SK-N-SH (cell line): ENCODE data around the gene CRYBG1. TPM values are rescaled to one million over a fixed set of nuclear protein-coding genes. Genes with fewer than 3 reads are reported as not detected.
A peak's percentile ranks its signal among the peaks of the same experiment; 100 is the strongest.

Experiments used
- CTCF ChIA-PET: fragments of 300-600, 350-600 bp; formaldehyde crosslinking; extraction: SDS; loops from one replicate; lab custom pipeline; 2021; lab: Yijun Ruan, JAX
- POLR2A ChIA-PET: fragments of 350-600 bp; sonication (Branson Sonifier 250); formaldehyde crosslinking; extraction: SDS; loops from one replicate; lab custom pipeline; 2020; ENCODE audit warnings: antibody characterized with exemption, inconsistent platforms; lab: Yijun Ruan, JAX
- DNase-seq: peaks from one replicate; pipeline ENCODE4 v3.0.0; 2012
- H2AFZ ChIP-seq: fragments of 200-600 bp; sonication (generic); 2 replicates; pipeline ENCODE4 v1.8.1; 2016; ENCODE audit warnings: antibody characterized with exemption, mild to moderate bottlenecking, low read depth
- H3F3A ChIP-seq: fragments of 200-600 bp; sonication (generic); replicated peaks from 2 replicates; pipeline ENCODE3; 2016; ENCODE audit warnings: antibody characterized with exemption, mild to moderate bottlenecking; ENCODE audit not compliant: insufficient read depth
- H3K27ac ChIP-seq, 2 experiments: fragments of 200-500 bp in 1 of 2; fragments of 200-600 bp in 1 of 2; sonication (Bioruptor generic) in 1 of 2; sonication (generic), shearing (Covaris generic) in 1 of 2; 2 replicates each; pipeline versions ENCODE4 v1.5.1 to v1.6.1; 2014 to 2016; ENCODE audit warnings: low read depth in 2 of 2, inconsistent platforms in 1 of 2, low read length in 1 of 2, mild to moderate bottlenecking in 1 of 2, mixed read lengths in 1 of 2
- H3K27me3 ChIP-seq: fragments of 200-600 bp; sonication (generic), shearing (Covaris generic); 2 replicates; pipeline ENCODE4 v1.6.1; 2016; ENCODE audit warnings: mixed run types; ENCODE audit not compliant: insufficient read depth
- H3K36me3 ChIP-seq, 2 experiments: fragments of 200-500 bp in 1 of 2; fragments of 200-600 bp in 1 of 2; sonication (Bioruptor generic) in 1 of 2; sonication (generic) in 1 of 2; replicated peaks in 1 of 2; 2 replicates each; pipeline versions ENCODE3 to v1.5.1; 2014 to 2016; ENCODE audit warnings: low read length in 1 of 2, mild to moderate bottlenecking in 1 of 2; ENCODE audit not compliant: insufficient read depth in 2 of 2, control insufficient read depth in 1 of 2
- H3K4me1 ChIP-seq, 2 experiments: fragments of 200-500 bp in 1 of 2; fragments of 200-600 bp in 1 of 2; sonication (Bioruptor generic) in 1 of 2; sonication (generic), shearing (Covaris generic) in 1 of 2; 2 replicates each; pipeline versions ENCODE4 v1.5.1 to v1.6.1; 2014 to 2016; ENCODE audit warnings: low read depth in 1 of 2, low read length in 1 of 2, mixed run types in 1 of 2; ENCODE audit not compliant: insufficient read depth in 2 of 2, control insufficient read depth in 1 of 2
- H3K4me2 ChIP-seq: fragments of 200-600 bp; sonication (generic), shearing (Covaris generic); 2 replicates; pipeline ENCODE4 v1.6.1; 2017; ENCODE audit warnings: mixed run types
- H3K4me3 ChIP-seq, 2 experiments: fragments of 200-500 bp in 1 of 2; fragments of 200-600 bp in 1 of 2; sonication (Bioruptor generic) in 1 of 2; sonication (generic), shearing (Covaris generic) in 1 of 2; 2 replicates each; pipeline versions ENCODE4 v1.5.1 to v1.8.1; 2014 to 2016; ENCODE audit warnings: low read depth in 2 of 2, inconsistent platforms in 1 of 2, low read length in 1 of 2, mild to moderate bottlenecking in 1 of 2, mixed read lengths in 1 of 2, moderate library complexity in 1 of 2
- H3K79me2 ChIP-seq: fragments of 200-600 bp; sonication (generic); 2 replicates; pipeline ENCODE4 v1.8.1; 2017; ENCODE audit warnings: mild to moderate bottlenecking; ENCODE audit not compliant: insufficient read depth
- H3K9ac ChIP-seq: fragments of 200-600 bp; sonication (generic); 2 replicates; pipeline ENCODE4 v1.6.1; 2017; ENCODE audit warnings: mixed run types
- H3K9me2 ChIP-seq: fragments of 200-600 bp; sonication (generic); 2 replicates; pipeline ENCODE4 v1.6.1; 2017; ENCODE audit warnings: mixed run types
- H3K9me3 ChIP-seq: fragments of 200-600 bp; sonication (generic); 2 replicates; pipeline ENCODE4 v1.6.1; 2017; ENCODE audit warnings: mixed run types, mild to moderate bottlenecking, moderate library complexity
- H4K20me1 ChIP-seq: fragments of 200-600 bp; sonication (generic); 2 replicates; pipeline ENCODE4 v1.6.1; 2017; ENCODE audit warnings: mild to moderate bottlenecking, mixed run types; ENCODE audit not compliant: insufficient read depth
- CHD2 ChIP-seq: fragments of 150-350 bp; IDR thresholded peaks from 2 replicates; pipeline ENCODE4 v1.6.1; 2018; ENCODE audit warnings: low read length; ENCODE audit not compliant: partially characterized antibody
- ELF1 ChIP-seq: IDR thresholded peaks from 2 replicates; pipeline ENCODE4 v1.4.0; 2012
- EP300 ChIP-seq, 2 experiments: IDR thresholded peaks; 2 replicates each; pipeline versions ENCODE4 v1.4.0 to v1.6.1; 2012; ENCODE audit warnings: borderline replicate concordance in 1 of 2, low read depth in 1 of 2, low read length in 1 of 2
- EZH2phosphoT487 ChIP-seq: fragments of 200-600 bp; sonication (generic); IDR thresholded peaks from 2 replicates; pipeline ENCODE4 v1.6.1; 2017; ENCODE audit warnings: low read depth, mixed run types, mild to moderate bottlenecking, antibody characterized with exemption, moderate library complexity, borderline replicate concordance
- FOSL2 ChIP-seq: IDR thresholded peaks from 2 replicates; pipeline ENCODE4 v1.4.0; 2012; ENCODE audit warnings: low read depth, mild to moderate bottlenecking, moderate library complexity, borderline replicate concordance
- FOXJ3 ChIP-seq: sonication (generic); formaldehyde crosslinking; IDR thresholded peaks from 2 replicates; pipeline ENCODE4 v1.5.1; 2020; ENCODE audit warnings: mild to moderate bottlenecking, missing genetic modification reagents
- FOXM1 ChIP-seq: IDR thresholded peaks from 2 replicates; pipeline ENCODE4 v1.4.0; 2012; ENCODE audit warnings: low read depth, mild to moderate bottlenecking
- GABPA ChIP-seq: IDR thresholded peaks from 2 replicates; pipeline ENCODE4 v1.4.0; 2012; ENCODE audit warnings: low read depth, mild to moderate bottlenecking
- GATA2 ChIP-seq: sonication (generic); formaldehyde crosslinking; IDR thresholded peaks from 2 replicates; pipeline ENCODE4 v1.5.0; 2020; ENCODE audit warnings: mild to moderate bottlenecking, missing genetic modification reagents
- JUND ChIP-seq: IDR thresholded peaks from 2 replicates; pipeline ENCODE4 v1.4.0; 2012
- MEF2A ChIP-seq: IDR thresholded peaks from 2 replicates; pipeline ENCODE4 v1.4.0; 2012; ENCODE audit warnings: low read depth, borderline replicate concordance
- NRF1 ChIP-seq: IDR thresholded peaks from 2 replicates; pipeline ENCODE4 v1.6.1; 2012; ENCODE audit warnings: low read depth, mild to moderate bottlenecking, low read length
- RCOR1 ChIP-seq: fragments of 150-350 bp; IDR thresholded peaks from 2 replicates; pipeline ENCODE4 v1.6.1; 2017; ENCODE audit warnings: antibody characterized with exemption, low read length
- RFX5 ChIP-seq: IDR thresholded peaks from 2 replicates; pipeline ENCODE4 v1.6.1; 2012; ENCODE audit warnings: mild to moderate bottlenecking, improper control_type of control experiment, low read length
- RXRA ChIP-seq: IDR thresholded peaks from 2 replicates; pipeline ENCODE4 v1.4.0; 2012; ENCODE audit warnings: low read depth, mild to moderate bottlenecking, borderline replicate concordance
- SIN3A ChIP-seq: IDR thresholded peaks from 2 replicates; pipeline ENCODE4 v1.6.1; 2012; ENCODE audit warnings: low read depth, mild to moderate bottlenecking, low read length, moderate library complexity, borderline replicate concordance
- SMC3 ChIP-seq: IDR thresholded peaks from 2 replicates; pipeline ENCODE4 v1.6.1; 2012; ENCODE audit warnings: low read depth, low read length, improper control_type of control experiment
- TCF12 ChIP-seq: IDR thresholded peaks from 2 replicates; pipeline ENCODE4 v1.4.0; 2012
- TEAD4 ChIP-seq: IDR thresholded peaks from 2 replicates; pipeline ENCODE4 v1.4.0; 2012; ENCODE audit warnings: mild to moderate bottlenecking, borderline replicate concordance; ENCODE audit not compliant: insufficient read depth
- YY1 ChIP-seq: IDR thresholded peaks from 2 replicates; pipeline ENCODE4 v1.4.0; 2012; ENCODE audit warnings: low read depth, mild to moderate bottlenecking
- WGBS: methylation state at CpG from one replicate; pipeline ENCODE4 v1.1.6; 2017; ENCODE audit warnings: low lambda C conversion rate; 5-methylcytosine and 5-hydroxymethylcytosine counted together
- polyA plus RNA-seq, 3 experiments: library from polyadenylated mRNA; depleted of rRNA; stranded (reverse); fragments of >200 nt; gene quantifications; 2 replicates each; pipeline ENCODE4 v1.2.3, GENCODE V29; 2012
- TF ChIP-seq, protein P1 (sequence below): IDR thresholded peaks from 2 replicates; pipeline ENCODE4 v1.4.0; 2012; ENCODE audit warnings: low read depth
- TF ChIP-seq, protein P2 (sequence below): fragments of 150-350 bp; IDR thresholded peaks from 2 replicates; pipeline ENCODE4 v1.6.1; 2017; ENCODE audit warnings: antibody characterized with exemption, low read length, low read depth, borderline replicate concordance
- TF ChIP-seq, protein P3 (sequence below): IDR thresholded peaks from 2 replicates; pipeline ENCODE4; 2012
- TF ChIP-seq, protein P4 (sequence below): fragments of 200-600 bp; sonication (generic); IDR thresholded peaks from 2 replicates; pipeline ENCODE4 v1.6.1; 2017; ENCODE audit warnings: antibody characterized with exemption, mild to moderate bottlenecking, moderate library complexity

Gene CRYBG1
- polyA plus RNA-seq, 1 of the 3 experiments (the other 2 are of a cell fraction), result 13.8 TPM

DNA sequence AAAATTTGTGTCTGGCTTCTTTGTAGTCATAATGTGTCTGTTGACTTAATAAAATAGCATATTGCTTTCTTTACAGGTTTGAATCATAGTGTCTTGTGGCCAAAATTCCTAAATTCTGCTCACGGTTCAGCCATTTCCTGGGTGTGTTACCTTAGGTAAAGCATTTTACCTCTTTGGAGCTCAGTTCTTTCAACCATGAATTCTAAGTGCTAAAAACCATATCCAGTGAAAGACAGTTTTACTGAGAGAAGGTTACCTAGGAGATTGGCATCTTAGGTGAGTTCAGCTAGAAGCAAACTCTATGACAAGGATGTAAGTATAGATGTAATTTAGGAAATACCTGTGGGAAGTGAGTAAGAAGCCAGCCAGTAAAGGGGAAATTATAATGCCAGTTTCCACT lies 20.7 kb downstream of the CRYBG1 start:
- H3K27me3 ChIP-seq, result no peaks in the 10 kb centered on the region
- H3K36me3 ChIP-seq, result no peaks in the 10 kb centered on the region
- TF ChIP-seq, protein P1, sequence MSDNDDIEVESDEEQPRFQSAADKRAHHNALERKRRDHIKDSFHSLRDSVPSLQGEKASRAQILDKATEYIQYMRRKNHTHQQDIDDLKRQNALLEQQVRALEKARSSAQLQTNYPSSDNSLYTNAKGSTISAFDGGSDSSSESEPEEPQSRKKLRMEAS, result no peak
- TF ChIP-seq NRF1, result no peak
- no peak for TF ChIP-seq TEAD4
- TF ChIP-seq JUND, result no peak
- no peak for TF ChIP-seq GABPA
- no peak for TF ChIP-seq ELF1
- TF ChIP-seq EZH2phosphoT487, result no peak
- no peak for TF ChIP-seq GATA2 (CRISPR knock-in tag)
- no peak for TF ChIP-seq YY1
- no peak for TF ChIP-seq SIN3A
- TF ChIP-seq, protein P2, sequence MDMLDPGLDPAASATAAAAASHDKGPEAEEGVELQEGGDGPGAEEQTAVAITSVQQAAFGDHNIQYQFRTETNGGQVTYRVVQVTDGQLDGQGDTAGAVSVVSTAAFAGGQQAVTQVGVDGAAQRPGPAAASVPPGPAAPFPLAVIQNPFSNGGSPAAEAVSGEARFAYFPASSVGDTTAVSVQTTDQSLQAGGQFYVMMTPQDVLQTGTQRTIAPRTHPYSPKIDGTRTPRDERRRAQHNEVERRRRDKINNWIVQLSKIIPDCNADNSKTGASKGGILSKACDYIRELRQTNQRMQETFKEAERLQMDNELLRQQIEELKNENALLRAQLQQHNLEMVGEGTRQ, result no peak
- no peak for TF ChIP-seq SMC3
- TF ChIP-seq MEF2A, result no peak
- no peak for TF ChIP-seq CHD2
- no peak for TF ChIP-seq RXRA
- no peak for TF ChIP-seq FOXM1
- TF ChIP-seq FOSL2, result no peak
- no peak for TF ChIP-seq TCF12
- H3F3A ChIP-seq, result peaks cover 13% of the 10 kb centered on the region
- no peak overlapping the region for H3K27ac ChIP-seq
- no peak overlapping the region for H3K4me3 ChIP-seq
- no peak overlapping the region for H3K9ac ChIP-seq
- H2AFZ ChIP-seq, result no peak overlapping the region
- no peaks in the 10 kb centered on the region for H4K20me1 ChIP-seq
- no peaks in the 10 kb centered on the region for H3K9me2 ChIP-seq
- no peaks in the 10 kb centered on the region for H3K79me2 ChIP-seq
- 79% methylated on average over 1 of the region's 1 CpG for WGBS
- no peak overlapping the region for H3K4me2 ChIP-seq
- no peak for DNase-seq
- no peaks in the 10 kb centered on the region for H3K9me3 ChIP-seq
- POLR2A ChIA-PET, result no interaction called here
- H3K4me1 ChIP-seq, result peaks cover 6% of the 10 kb centered on the region in 2 experiments; a peak in 2 of 4 replicates
- CTCF ChIA-PET, result interaction anchor here (0.7 to 1.1 kb wide), 3 partner anchors 21 to 616 kb away, joined by 3 to 4 read pairs (median 3); no protein-coding TSS in a partner anchor

DNA sequence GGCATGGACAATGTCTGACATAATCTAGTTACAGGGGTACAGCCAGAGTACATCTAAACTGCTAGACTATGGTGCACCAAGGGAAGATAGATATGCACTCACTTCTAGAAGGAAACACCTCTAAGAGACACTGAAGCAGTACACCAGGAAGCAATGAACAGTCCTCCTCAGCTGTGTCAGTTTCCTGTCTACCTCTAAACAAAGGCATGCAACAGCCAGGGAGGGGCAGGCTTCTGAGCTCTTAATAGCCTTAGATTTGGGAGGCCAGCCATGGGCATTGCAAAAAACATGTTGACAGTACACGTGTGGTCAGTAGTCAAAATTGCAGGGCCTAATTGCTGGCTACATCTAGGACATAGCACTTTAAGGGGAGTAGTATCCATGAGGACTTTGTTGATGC lies 21.4 kb downstream of the CRYBG1 start:
- no peaks in the 10 kb centered on the region for H3K36me3 ChIP-seq
- CTCF ChIA-PET, result interaction anchor here (0.9 to 1.1 kb wide), 2 partner anchors 22 to 47 kb away, joined by 3 to 4 read pairs; no protein-coding TSS in a partner anchor

More for the DNA sequence above, 21.4 kb downstream of the CRYBG1 start:
- no peak overlapping the region for H3K4me2 ChIP-seq
- POLR2A ChIA-PET, result no interaction called here
- TF ChIP-seq EZH2phosphoT487 (no peak), TCF12 (no peak), RFX5 (no peak), FOXJ3 (no peak), TEAD4 (no peak), FOSL2 (no peak), SIN3A (no peak), NRF1 (no peak), ELF1 (no peak), GABPA (no peak), EP300 (IDR thresholded peaks at IDR 0.05; ENCODE audit: borderline replicate concordance in 1 of 2, low read depth in 1 of 2, low read length in 1 of 2) (no peak), RCOR1 (no peak), JUND (no peak)
- TF ChIP-seq, protein P3, sequence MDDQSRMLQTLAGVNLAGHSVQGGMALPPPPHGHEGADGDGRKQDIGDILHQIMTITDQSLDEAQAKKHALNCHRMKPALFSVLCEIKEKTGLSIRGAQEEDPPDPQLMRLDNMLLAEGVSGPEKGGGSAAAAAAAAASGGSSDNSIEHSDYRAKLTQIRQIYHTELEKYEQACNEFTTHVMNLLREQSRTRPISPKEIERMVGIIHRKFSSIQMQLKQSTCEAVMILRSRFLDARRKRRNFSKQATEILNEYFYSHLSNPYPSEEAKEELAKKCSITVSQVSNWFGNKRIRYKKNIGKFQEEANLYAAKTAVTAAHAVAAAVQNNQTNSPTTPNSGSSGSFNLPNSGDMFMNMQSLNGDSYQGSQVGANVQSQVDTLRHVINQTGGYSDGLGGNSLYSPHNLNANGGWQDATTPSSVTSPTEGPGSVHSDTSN, result no peak
- TF ChIP-seq, protein P4, sequence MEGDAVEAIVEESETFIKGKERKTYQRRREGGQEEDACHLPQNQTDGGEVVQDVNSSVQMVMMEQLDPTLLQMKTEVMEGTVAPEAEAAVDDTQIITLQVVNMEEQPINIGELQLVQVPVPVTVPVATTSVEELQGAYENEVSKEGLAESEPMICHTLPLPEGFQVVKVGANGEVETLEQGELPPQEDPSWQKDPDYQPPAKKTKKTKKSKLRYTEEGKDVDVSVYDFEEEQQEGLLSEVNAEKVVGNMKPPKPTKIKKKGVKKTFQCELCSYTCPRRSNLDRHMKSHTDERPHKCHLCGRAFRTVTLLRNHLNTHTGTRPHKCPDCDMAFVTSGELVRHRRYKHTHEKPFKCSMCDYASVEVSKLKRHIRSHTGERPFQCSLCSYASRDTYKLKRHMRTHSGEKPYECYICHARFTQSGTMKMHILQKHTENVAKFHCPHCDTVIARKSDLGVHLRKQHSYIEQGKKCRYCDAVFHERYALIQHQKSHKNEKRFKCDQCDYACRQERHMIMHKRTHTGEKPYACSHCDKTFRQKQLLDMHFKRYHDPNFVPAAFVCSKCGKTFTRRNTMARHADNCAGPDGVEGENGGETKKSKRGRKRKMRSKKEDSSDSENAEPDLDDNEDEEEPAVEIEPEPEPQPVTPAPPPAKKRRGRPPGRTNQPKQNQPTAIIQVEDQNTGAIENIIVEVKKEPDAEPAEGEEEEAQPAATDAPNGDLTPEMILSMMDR, result no peak
- TF ChIP-seq, protein P2, result no peak
- no peaks in the 10 kb centered on the region for H3K79me2 ChIP-seq
- no peaks in the 10 kb centered on the region for H3K9me2 ChIP-seq
- WGBS, result 50% methylated on average over 1 of the region's 1 CpG
- H3F3A ChIP-seq, result peaks cover 8% of the 10 kb centered on the region
- H3K27me3 ChIP-seq, result no peaks in the 10 kb centered on the region
- H3K27ac ChIP-seq, result no peak overlapping the region
- no peaks in the 10 kb centered on the region for H4K20me1 ChIP-seq
- H3K4me3 ChIP-seq, result 0 out of 4 replicates have a peak overlapping the region, but pooled peaks of 1 of the 2 experiments have one; percentile 1
- H3K9ac ChIP-seq, result no peak overlapping the region
- H2AFZ ChIP-seq, result no peak overlapping the region
- no peaks in the 10 kb centered on the region for H3K9me3 ChIP-seq
- DNase-seq, result no peak
- H3K4me1 ChIP-seq, result peaks cover 6% of the 10 kb centered on the region in 2 experiments; a peak in 2 of 4 replicates
